ENCODE data around the gene VSTM4.

- TF ChIP-seq CTCF (IDR thresholded peaks at IDR 0.05), result no peak
- no peak for TF ChIP-seq POLR2A (IDR thresholded peaks at IDR 0.05)
These were observed 76.6 kb downstream of the VSTM4 start for GRCh38 chr10:49038711-49039110.

Data from adrenal gland (tissue), 5 donors.